Measurements from ENCODE around the gene SYT8.

DNA sequence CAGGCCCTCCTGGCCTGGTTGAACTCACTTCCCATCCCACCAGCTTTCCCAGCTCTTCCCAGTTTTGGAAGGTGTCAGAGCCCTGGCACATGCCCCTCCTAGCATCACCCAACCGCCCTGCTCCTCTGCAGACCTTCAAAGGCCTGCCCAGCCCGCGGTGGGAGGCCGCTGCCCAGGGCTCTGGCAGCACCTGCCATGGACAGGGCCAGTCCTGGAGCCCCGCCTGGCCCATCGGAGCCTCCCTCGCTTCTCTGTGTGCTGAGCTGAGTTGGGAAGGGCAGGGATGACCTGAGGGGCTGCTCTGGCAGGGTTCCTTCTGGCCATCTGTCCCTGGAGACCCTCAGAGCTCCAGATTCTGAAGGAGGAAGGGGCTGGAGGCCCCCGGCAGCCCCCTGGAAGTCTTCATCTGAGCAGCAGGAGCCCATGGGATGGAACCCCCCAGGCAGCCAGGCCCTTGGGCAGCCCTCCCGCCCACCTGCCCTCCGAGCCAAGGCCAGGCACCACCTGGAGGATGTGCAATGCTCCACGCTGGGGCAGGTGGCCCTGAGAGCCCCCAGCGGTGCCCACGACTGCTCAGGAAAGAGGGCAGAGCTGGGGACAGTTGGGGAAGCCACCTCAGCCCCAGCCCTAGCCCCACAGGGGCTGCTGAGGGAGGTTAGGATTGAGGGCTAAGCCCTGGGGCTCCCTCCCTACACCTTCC lies 21.7 kb downstream of the SYT8 start:
- TF ChIP-seq, protein P1, sequence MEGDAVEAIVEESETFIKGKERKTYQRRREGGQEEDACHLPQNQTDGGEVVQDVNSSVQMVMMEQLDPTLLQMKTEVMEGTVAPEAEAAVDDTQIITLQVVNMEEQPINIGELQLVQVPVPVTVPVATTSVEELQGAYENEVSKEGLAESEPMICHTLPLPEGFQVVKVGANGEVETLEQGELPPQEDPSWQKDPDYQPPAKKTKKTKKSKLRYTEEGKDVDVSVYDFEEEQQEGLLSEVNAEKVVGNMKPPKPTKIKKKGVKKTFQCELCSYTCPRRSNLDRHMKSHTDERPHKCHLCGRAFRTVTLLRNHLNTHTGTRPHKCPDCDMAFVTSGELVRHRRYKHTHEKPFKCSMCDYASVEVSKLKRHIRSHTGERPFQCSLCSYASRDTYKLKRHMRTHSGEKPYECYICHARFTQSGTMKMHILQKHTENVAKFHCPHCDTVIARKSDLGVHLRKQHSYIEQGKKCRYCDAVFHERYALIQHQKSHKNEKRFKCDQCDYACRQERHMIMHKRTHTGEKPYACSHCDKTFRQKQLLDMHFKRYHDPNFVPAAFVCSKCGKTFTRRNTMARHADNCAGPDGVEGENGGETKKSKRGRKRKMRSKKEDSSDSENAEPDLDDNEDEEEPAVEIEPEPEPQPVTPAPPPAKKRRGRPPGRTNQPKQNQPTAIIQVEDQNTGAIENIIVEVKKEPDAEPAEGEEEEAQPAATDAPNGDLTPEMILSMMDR (IDR thresholded peaks at IDR 0.05): no peak
- no peak for TF ChIP-seq POLR2A (IDR thresholded peaks at IDR 0.05)

Measured in right lobe of liver (tissue), 4 donors.